HepG2 (cell line): ENCODE results near the gene UPB1.

Source experiments
- ZNF761 ChIP-seq: sonication (generic); formaldehyde crosslinking; conservative IDR thresholded peaks from 2 replicates; pipeline ENCODE4 v1.4.0; 2020; ENCODE audit warnings: mild to moderate bottlenecking, missing genetic modification reagents
- TF ChIP-seq, protein P1 (sequence below): IDR thresholded peaks from 2 replicates; pipeline ENCODE4 v1.6.1; 2012; ENCODE audit warnings: inconsistent platforms

DNA sequence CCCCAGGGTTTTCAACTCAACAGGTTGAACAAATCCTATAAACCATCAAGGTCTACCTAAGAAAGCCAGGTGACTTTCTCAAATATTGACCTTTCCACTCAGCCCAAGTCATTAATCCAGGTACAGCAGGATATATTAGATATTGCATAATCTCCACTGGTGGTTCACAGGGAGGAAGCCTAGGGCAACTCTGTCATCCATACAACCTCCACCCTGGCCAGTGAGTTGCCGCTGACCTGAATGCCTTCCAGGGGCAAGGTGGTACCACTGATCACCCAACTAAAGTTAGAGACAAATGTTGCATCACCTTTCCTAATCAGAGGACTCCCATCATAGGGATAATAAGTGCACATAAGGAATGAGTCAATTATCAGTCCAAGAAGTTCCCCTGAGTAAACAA is 36.9 kb downstream of the UPB1 start:
- TF ChIP-seq ZNF761 (CRISPR knock-in tag), result no peak
- TF ChIP-seq, protein P1, sequence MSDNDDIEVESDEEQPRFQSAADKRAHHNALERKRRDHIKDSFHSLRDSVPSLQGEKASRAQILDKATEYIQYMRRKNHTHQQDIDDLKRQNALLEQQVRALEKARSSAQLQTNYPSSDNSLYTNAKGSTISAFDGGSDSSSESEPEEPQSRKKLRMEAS, result no peak
